NCI-H2196 treated with DMSO at 0.1 percent for 48 hours (cell line): ENCODE results near the gene BICD2.
A peak's percentile ranks its signal among the peaks of the same experiment; 100 is the strongest.

ENCODE experiments used
- DNase-seq: peaks from one replicate; lab custom pipeline; 2025; ENCODE audit not compliant: unreplicated experiment; lab: John Stamatoyannopoulos, UW

Gene BICD2

DNA sequence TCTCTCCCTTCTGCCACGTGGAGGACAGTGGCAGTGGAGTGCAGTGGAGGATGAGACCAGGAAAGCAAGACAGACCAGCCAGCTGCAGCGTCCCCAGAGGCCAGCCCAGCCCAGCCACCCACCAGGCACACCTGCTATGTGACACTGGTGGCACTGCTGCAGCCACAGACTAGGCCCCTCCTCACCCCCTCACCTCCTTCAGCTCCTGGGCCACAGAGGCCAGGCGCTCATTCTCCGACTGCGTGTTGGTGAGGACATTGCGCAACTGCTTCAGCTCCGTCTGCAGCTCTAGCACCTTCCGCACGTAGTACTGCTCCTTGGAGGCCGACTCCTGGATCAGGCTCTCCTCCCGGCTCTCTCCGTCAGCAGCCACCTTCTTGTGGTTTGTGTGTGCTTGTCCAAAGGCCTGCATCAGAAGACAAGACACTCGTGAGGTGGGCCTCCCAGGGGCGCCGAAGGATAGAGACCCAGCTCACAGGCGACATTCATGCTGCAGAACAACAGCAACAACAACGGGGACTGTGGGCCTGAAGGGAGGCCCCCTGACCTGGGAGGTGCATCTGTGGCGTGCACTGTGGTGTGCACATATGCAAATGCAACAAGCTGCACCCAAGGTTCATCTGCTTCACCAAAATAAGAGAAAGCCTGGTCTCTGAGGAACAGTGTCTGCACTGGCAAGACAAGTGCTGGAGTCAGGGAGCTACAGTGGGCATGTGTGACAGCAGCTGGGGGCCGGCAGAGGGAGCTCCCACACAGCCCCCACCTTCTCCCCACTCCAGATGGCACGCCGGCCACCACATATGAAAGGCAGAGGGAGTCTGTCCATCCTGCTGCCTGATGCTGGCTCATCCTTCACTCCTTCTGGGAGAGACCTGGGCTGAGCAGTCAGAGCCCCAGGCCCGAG lies 35.5 kb downstream of the BICD2 start:
- DNase-seq = no peak

DNA sequence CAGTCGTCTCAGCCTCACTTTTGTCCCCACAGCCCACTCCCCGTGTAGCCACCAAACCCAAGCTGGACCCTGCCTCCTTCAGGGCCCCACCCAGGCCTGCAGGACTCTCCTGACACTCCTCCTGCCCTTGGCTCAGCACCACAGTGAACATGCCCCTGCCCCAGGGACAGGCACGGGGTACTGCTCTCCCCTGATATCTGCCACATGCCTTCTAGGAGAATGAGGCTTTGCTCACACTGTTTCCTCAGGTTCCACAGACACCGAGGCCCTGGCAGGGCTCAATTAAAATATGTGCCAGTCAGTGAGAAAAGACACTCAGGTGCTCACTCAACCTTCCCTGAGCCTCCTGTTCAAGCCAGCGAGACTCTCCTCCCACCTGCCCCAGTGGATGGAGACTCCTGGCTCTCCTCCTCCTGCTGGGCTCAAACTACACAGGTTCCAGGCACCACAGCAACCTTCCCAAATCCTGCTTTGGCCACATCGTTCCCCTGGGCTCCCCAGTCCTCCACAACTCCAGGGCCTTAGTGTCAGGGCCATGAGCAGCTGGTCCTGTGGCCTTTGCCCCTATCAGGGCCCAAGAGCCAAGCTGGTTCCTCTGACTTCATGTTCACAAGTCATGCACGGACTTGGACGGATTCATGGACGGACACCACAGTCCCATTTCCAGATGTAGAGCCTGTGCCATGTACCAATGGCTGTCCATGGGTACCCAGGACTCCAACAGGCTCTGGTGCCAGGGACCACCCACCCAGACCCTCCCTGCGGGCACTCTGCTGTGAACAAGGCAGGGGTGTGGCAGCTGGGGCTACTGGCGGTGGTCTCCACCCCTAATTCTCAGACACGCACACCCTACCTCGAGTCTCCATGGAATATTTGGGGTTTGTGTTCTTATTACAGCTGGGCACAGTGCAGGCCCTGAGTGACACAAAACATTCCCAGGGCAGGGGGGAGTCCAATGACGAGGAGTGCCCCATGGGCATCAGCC lies 36.6 kb downstream of the BICD2 start:
- DNase-seq = no peak

DNA sequence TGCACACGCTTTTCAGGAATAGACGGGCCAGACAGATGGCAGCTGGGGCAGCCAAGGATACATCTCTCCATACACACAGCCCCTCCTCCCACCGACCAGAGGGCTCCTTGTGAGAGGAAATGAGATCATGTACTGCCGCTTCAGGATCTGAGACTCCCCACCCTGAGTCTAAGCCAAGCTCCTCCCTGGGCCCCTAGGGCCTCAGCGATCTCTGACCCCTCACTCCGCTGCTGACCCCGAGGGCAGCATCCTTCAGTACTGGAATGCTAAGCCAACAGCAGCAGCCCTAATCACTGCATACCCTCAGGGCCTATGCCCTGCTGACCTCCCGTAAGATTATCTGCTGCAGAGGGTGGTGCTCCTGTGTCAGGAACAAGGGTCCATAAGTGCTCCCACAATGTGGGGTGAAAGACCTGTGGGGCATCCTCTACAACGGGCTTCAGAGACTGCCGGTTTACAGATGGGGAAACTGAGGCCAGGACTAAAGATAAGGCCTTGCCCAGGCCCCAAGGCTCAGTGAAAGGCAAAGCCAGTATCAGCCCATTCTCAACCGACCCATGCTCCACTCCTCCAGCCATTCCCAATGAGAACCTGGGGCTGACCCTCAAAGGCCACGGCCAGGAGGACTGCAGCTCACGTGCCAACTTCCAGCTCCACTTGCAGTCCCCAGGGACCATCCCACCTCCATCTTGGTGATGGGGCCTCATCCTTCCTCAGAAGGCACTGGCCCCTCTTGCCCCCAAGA lies 37.5 kb downstream of the BICD2 start:
- peak; percentile 17 for DNase-seq

DNA sequence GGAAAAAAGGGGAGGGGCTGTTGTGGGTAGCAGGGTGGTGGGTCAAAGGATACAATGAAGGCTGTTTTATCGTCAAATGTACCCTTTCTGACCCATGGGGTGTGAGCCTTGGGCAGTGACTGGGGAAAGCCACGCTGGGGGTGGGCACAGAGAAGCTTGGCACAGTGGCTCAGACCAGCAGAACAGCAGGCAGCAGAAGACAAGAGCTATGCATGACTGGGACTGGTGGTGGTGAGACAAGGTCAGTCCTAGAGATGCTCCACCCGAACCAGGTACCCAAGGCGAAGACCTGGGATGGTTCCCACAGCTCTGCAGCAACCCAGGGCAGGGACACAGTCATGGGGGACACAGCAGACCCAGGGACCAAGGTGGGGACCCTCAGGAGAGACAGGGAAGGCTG lies 38.3 kb downstream of the BICD2 start:
- DNase-seq = no peak

DNA sequence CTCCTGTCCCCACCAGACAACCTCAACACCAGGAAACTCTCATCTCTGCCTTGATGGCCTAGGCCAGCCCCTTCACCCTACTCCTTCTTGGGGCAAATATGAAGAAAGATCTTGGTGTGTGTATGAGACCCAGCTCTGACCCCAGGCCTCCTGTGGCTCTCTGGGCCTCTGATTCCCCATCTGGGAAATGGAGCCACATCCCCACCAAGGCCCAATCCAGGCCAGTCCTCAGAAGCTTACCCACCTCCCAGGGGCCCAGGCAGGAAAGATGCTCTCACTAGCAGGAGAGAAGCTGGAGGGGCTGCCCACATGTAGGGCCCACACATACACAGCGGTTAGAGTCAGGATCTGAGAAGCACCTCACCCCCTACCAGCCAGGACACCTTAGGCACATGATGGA lies 38.9 kb downstream of the BICD2 start:
- no peak for DNase-seq

DNA sequence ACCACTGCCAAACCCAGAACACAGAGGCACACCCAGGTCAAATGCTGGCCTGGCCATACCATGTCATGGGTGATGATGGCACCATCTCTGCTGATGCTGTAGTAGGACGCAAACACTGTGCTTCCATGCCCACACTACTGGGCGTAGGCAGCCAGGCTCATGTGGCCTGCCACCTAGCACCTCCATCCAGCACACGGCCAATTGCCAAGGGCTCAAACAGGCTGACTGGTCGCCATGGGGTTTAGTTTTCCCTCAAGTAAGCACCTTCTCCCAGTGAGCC lies 39.4 kb downstream of the BICD2 start:
- DNase-seq = no peak

DNA sequence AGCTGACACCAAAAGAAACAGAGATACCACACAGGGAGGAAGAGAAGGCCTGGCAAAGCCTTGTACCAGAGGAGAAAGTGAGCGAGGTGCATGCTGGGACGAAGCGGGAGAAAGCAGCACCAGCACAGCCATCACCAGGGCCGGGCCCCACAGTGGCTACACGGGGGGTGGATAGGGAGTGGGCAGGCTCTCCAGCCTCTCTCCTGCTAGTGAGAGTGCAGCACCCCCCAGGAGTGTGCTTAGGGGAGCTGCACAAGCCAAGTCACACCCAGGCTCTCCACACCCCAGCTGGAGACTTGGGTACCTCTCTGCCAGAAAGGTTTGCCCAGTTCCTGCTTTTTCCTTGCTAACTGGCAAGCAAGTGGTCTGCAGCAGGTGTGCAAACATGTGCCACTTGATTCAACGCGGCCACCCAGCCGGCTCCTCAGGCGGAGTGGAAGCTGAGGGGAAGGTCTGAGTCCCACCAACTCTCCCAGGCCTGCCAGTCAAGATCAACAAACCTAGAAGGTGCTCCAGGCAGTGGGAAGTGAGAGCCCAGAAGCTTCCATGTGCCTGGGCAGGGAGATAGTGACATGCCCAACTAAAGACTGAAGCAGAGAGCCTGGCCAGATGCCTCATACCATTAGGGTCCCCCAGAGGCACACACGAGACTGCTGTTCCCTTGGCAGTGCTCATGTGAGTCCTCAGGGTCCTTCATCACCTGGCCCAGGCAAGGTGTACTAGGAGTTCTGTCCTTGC lies 39.9 kb downstream of the BICD2 start:
- peak; percentile 16 for DNase-seq

DNA sequence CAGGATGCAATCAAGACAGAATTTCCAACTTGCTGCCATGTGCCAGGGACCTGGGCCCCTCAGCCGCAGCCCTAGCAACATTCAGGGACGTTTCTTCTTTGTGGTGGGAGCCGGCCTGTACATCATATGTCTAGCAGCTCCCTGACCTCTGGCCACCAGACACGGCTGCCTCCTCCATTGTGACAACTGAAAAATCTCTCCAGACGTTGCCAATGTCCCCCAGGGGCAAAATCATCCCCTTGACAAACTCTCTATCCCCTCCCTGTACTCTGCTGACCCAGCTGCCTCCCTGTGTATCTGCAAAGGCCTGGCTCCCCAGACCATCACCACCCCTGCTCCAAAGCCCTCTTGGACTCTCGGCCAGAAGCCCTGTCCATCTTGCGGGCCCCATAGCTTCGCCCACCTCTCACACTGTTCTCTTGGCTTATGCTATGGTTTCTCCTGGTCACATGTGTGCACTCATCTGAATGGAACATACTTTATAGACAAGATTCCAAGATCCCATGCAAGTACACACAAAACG lies 40.8 kb downstream of the BICD2 start:
- DNase-seq = no peak

DNA sequence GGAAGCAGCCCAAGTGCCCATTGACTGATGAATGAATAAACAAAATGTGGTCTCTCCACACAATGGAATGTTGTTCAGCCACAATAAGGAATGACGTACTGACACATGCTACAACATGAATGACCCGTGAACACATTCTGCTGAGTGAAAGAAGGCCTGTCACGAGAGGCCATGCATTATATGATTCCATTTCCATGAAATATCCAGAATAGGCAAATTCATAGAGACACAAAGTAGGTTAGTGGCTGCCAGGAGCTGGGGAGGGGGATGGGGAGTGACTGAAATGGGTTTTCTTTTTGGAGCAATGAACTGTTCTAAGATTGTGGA lies 41.4 kb downstream of the BICD2 start:
- DNase-seq = no peak

DNA sequence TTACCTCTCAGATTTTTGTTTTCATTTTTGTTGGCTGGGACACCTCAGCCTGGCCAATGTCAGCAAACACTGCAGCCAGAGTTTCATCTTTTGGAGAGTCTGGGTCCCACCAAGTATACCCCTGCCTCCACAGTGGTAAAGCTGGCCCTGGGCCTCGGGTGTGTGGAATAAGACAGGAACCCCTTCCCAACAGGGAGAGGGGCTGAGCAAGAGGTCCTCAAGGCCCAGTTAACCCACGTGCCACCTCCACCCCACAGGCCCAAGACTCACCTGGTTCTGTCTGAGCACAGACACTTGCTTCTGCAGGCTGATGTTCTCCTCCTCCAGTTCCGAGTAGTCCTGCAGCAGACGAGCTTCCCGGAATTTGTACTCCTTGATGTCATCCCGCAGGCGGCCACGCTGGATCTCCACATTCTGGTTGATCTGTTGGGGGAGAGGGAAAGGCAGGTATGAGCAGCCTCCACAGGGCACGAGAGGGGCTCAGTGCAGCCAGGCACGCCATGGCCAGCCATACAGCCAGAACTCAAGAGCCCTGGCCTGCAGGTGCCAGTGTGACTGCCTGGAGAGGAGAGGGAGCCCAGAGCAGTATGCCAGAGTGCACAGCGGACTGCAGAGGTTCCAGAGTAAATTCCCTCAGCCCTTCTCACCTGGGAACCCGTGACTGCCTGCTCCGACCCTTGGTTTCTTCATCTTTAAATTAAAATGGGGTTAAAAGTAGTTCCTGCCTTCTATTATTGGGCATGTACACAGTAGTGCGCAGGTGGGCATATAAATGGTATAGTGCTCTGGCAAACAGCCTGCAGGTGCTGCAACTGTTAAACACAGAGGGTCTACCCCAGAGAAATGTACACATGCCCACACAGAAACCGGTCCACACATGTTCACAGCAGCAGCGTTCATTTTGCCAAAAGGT lies 42.0 kb downstream of the BICD2 start:
- no peak for DNase-seq

DNA sequence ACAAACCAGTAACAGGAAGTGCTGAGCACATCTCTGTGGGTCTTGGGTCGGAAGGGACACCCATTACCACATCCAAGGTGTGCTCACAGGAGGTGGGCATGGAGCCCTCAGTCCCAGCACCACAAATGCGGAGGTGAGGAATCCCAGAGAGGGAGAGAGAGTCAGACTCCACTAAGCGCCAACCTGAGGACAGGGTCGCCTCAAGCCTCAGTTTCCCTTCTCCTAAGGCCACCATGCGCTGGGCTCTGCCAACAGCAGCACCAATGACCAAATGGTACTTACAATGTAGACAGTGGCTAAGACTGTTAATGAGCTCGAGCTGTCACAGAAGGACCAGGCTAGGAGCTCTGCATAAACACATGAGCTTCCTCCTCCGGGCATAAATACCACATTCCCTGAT lies 43.1 kb downstream of the BICD2 start:
- no peak for DNase-seq

DNA sequence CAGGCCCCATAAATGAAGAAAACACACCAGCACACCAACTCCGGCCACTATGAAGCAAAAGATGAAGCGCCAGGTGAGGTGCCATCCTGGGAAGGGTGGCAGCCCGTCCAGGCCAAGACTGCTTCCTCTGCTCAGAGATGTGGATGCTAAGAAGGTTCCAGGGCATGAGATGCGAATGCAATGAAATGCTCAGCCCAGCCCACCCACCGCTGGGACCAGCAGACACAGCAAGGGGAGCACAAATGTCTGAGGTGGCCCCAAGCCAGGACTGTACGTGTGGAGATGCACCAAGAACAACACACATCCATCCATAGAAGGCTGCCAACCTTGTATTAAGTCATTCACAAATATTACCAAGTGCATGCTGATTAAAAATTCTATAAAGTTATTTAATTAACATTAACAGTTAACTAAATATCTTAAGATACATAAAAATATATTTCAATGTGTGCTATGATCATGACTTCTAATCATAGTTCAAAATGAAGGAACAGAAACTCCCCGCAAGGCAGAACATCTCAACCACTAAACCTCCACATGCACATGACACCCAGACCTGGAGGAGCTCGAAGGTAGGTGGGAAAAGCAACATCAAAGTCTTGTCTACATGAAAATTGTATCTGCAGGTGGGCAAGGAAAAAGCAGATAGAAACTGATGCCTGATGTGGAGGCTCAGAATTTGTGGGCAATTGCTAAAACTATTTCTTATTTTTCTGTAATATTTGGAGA lies 43.7 kb downstream of the BICD2 start:
- no peak for DNase-seq

DNA sequence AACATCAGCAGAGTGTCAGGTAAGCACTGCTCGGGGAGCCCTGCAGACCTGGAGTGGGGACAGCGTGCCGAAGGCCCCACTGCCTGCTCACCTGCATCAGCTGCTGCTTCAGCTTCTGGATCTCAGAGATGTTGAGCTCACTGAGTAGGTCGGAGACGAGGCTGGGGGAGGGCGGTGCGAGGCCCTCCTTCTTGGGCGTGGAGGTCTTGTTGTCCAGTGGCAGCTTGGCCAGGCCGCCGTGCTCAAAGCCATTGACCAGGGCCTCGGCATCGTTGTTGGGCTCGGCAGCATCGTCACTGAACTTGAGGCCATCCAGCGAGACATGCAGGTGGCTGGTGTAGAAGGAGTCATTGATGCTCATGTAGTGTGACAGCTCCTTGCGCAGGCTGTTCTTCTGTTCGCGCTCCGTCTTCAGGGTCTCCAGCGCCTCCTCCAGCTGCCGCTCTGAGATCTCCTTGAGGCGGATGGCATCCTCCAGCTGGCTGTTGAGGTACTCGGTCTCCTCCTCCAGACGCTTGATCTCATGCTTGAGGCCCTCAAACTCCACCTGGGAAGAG lies 44.3 kb downstream of the BICD2 start:
- no peak for DNase-seq

DNA sequence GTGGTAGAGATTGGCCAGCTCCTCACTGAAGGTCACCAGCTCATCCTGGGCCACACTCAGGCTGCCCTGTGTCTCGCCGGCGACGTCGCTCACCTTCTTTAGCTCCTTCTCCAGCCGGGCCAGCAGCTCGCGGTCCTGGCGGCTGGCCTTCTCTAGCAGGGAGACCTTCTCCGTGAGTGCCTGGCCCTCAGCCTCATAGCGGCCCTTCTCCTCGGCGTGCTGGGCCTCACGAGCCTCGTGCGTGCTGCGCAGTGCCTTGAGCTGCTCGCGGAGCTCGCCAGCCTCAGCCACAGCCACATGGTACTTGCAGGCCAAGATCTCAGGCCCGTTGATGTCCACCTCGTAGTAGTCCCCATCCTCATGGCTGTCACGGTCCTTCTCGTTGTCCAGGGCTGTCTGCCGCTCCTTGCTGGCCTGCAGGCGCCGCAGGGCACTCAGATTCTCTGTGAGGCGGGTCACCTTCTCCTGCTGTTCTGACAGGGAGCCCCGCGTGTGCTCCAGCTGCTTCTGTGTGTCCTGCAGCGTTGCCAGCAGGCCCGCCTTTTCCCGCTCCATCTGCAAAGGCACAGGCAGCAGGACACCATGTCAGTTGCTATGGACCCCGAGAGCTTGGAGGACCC lies 45.5 kb downstream of the BICD2 start:
- no peak for DNase-seq

DNA sequence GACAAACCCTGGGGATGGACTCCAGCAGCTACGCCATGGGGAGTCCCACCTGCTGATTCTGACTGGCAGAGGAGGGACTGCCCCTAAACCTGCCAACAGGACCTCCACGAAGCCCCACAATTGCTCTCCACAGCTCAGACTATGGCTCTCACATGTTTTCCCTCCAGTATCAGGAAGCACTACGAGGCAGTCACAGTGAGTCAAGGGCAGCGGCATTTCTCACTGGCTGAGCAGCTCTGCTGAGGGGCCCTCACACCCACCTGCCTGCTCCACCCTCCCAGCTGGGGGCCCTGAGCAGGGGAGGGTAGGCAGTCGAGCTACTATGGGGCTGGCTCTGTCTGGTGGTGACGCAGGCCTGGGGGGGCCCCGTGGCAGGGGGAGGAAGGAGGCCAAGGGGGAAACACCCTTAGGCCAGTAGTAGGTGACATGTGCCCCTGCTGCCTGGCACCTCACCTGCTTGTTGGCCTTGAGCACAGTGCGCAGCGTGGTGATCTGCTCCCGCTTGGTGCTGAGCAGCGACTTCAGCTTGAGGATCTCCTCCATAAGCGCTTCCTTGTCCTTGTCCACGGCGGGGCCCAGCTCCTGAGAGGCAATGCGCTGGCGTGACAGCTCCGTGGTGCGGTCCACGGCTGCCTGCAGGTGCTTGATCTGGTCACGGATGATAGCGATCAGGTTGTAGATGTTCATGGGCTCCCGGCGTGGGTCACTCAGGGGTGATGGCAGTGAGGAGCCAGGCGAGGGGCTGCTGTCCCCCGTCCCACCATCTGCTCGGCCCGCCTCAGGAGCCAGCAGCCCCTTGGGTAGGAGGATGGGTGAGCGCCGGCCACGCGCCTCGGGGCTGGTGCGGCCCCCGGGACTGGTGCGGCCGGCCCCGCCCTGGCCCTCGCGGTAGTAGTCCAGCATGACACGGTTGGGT lies 46.3 kb downstream of the BICD2 start:
- no peak for DNase-seq

DNA sequence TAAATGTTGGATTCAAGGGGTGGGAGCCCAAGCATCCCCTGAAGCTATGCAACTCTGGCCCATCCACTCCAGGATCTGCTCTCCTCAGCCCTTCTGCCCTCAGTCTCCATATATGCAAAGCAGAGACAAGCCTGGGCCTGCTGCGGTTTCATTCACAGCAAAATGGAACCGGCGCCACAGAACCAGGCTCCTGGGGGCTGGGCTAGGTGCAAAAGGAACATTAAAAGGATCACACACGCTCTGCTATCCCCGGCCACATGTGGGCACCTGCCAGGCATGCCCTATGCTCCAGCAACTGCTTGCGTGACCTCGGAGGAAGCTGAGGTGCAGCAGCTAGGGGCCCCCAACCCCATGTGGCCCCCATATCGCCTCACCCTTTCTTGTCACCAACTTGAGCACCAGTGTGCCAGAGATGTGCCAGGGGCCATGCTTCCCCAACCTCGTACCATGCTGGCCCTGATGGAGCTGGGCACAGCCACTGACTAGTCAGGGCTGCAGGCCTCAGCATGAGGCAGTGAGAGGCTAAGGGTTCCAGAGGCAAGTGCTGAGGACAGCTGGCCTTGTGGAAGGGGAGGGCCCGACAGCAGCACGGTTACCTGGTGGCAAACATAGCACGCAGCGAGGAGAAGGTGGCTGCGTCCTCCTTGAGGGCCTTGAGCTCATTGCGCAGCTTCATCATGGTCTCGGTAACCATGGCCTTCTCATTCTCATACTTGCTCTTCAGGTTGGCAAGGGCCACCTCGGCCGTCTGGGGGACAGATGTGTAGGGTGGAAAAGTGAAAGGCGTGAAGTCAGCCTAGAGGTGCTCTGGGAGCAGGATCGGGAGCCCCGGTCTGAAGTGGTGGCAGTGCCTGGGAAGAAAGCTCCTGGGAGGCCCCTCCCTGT lies 47.2 kb downstream of the BICD2 start:
- no peak for DNase-seq
